GM11168 (cell line): ENCODE data around the gene ANKS4B.

Experiments used
- in situ Hi-C: fragments of 300-500 bp; cut with MboI; formaldehyde crosslinking; loops from one replicate; pipeline ENCODE4 v1.12.0; 2022; ENCODE audit warnings: low sequenced_read_pairs; ENCODE audit not compliant: unreplicated experiment

Gene ANKS4B

DNA sequence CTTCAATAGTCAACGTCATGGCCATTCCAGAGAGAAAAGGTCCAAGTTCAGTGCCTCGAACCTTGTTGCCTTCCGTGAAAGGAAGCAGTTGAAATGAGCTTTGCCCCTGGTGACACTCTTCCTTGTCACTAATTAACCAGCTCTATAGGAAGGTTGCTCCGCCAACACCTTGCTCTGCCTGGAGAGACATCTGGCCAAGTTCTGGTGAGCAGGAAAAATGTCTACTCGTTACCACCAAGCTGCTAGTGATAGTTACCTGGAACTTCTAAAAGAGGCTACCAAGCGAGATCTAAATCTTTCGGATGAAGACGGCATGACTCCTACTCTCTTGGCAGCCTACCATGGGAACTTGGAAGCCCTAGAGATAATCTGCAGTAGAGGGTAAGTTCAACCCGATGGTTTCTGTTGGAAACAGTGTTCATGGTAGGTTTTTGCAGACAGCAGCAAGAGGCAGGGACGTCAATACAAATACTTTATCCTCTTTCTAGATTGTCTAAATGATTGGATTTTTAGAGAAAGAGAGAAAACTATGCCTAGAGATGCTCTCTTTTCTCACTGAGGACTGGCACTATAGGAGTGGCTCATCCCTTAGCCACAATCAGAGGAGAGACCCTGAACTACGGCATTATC is at the start of gene ANKS4B:
ANKS4B (plus strand) TSS at position 179 of the 630 bp plus-strand sequence; CDS start at position 218, 39 bp downstream.
- in situ Hi-C loops = no loop called here

DNA sequence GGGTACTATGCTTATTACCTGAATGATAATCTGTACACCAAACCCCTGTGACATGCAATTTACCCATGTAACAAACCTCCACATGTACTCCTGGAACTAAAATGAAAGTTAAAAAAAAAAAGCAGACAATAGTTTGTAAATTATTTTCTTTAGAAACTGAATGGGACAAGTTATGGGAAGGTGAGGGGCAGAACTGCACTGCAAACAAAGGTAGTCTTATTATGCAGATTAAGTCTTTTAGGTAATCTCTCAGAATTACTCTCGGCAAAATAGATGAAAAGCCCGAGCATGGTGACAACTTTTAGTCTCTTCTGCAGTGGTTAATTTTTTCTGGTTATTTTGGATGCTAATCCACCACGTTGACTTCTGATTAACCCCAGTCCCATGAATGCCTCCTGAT is 49.5 kb upstream of the ANKS4B start:
- in situ Hi-C loops = no loop called here

- in situ Hi-C loops = loop anchor here (5.0 kb wide), 1 partner anchor 377 kb away; no protein-coding TSS in a partner anchor
Observed at GRCh38 chr16:21184834-21185233, 48.7 kb upstream of the ANKS4B start.

GRCh38 chr16:21185659-21186325 is 47.7 kb upstream of the ANKS4B start:
- in situ Hi-C loops = loop anchor here (5.0 kb wide), 1 partner anchor 377 kb away; no protein-coding TSS in a partner anchor

GRCh38 chr16:21186326-21186691 is 47.2 kb upstream of the ANKS4B start:
- in situ Hi-C loops = loop anchor here (5.0 kb wide), 1 partner anchor 376 kb away; no protein-coding TSS in a partner anchor

- in situ Hi-C loops = loop anchor here (5.0 kb wide), 1 partner anchor 373 kb away; no protein-coding TSS in a partner anchor
Observed at GRCh38 chr16:21189311-21189710, 44.2 kb upstream of the ANKS4B start.

DNA sequence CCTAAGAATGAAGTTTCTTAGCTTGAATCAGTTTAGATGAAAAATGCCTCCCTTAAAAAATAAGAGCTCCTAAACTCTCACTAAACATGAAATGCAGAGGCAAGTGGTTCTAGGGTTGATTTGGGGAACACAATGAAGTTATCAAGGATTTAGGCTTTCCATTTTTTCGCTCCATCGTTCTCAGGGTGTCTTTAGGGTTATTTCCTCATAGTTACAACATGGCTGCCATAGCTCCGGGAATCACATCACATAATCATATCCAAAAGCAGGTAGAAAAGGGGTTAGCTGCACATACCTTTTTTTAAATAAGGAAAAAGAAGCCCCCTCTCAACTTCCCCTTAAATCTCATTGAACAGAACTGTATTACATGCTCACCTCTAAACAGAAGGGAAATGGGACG is 43.5 kb upstream of the ANKS4B start:
- in situ Hi-C loops = loop anchor here (10.0 kb wide), 1 partner anchor 85 kb away; the partner anchor contains the start of gene CRYM

- in situ Hi-C loops = loop anchor here (10.0 kb wide), 1 partner anchor 84 kb away; the partner anchor contains the start of gene CRYM
Observed at GRCh38 chr16:21190599-21190998, 42.9 kb upstream of the ANKS4B start.

- in situ Hi-C loops = loop anchor here (10.0 kb wide), 1 partner anchor 82 kb away; the partner anchor contains the start of gene CRYM
Observed at GRCh38 chr16:21192991-21193390, 40.5 kb upstream of the ANKS4B start.

GRCh38 chr16:21194771-21195301 is 38.7 kb upstream of the ANKS4B start:
- in situ Hi-C loops = loop anchor here (10.0 kb wide), 1 partner anchor 80 kb away; the partner anchor contains the start of gene CRYM

GRCh38 chr16:21195330-21195729 is 38.2 kb upstream of the ANKS4B start:
- in situ Hi-C loops = loop anchor here (10.0 kb wide), 1 partner anchor 79 kb away; the partner anchor contains the start of gene CRYM

- in situ Hi-C loops = loop anchor here (10.0 kb wide), 1 partner anchor 78 kb away; the partner anchor contains the start of gene CRYM
Observed at GRCh38 chr16:21197112-21197511, 36.4 kb upstream of the ANKS4B start.

DNA sequence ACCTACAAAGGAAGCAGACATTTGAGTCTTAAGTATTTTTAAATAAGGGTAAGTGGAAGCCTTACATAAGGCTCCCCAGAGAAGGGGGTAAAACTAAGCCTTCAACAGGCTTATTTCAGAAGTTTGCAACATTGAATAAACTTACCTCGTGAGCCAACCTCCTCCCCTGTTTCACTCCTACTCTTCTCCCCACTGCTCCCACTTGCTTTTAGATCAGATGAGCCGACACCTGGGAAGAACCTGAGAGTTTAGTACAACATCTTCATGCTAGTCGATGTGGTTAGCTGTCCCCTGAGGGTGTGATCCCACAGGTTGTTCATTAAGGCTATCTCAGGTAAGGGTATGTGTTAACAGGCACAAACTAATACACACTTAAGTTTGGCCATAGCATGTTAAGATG is 35.9 kb upstream of the ANKS4B start:
- in situ Hi-C loops = loop anchor here (10.0 kb wide), 1 partner anchor 77 kb away; the partner anchor contains the start of gene CRYM

- in situ Hi-C loops = loop anchor here (10.0 kb wide), 1 partner anchor 75 kb away; the partner anchor contains the start of gene CRYM
Observed at GRCh38 chr16:21199607-21200218, 33.8 kb upstream of the ANKS4B start.

DNA sequence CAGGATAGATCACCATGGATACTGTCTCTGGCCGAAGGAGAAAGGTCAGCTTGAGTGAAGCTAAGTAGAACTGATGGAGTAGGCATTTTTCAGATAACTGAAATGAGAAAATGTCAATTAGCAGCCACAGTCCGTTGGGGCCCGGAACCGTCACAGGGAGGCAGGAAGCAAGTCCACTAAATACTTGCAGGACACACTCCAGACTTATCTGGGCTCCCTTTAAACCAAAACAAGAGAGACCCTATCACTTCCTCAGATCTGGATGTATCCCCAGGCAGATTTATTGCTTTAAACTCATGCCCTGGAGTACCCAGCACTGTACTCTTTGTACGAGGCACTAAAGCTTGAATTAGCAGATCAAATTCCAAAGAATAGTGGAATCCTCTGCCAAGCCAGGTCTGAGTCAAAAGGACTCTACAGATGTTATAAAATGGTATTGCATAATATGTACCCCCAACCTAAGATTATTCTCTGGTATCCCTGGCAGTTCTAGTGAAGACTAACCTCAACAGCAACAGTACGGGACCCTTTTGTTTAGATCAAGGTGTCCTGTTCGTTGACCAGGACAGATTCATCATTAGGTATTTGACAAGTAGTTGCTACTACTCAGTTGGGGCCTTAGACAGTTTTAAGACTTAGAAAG is 30.2 kb upstream of the ANKS4B start:
- in situ Hi-C loops = no loop called here

DNA sequence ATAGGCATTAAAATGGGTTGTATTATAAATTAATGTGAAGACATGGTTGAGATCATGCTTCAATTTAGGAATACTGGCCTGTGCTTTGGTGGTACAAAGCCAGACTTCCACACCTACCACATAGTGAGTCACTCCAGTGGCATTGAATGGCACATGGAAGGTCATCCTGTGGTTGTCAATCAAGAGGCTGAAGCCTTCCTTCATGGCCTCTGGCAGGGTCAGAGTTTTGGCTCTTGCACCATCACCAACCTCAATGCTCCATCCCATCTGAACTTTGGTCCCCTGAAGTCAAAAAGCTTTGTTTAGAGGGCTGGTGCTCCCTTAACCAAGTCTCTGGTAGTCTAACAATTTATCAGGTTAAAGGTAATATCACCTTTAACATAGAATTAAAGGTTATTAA is 28.2 kb upstream of the ANKS4B start:
- in situ Hi-C loops = no loop called here

DNA sequence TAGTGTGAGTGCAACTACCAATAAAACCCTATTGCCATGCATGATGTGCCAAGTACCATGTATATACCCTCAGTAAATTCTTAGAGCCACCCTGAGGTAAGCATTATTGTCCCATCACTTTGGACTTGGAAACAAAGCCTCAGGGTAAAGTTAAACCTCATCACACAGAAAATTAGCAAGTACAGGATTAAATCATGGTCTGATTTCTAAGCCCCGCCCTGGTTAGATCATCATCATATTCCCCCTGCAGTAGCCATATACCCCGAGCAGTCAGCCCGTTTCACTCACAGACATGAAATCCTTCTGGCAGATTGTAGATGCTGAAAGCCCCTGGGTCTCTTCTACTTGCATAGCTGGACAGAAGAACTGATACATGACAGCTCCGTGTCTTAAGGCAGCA is 26.9 kb upstream of the ANKS4B start:
- in situ Hi-C loops = no loop called here

- in situ Hi-C loops = no loop called here
Observed at GRCh38 chr16:21208446-21209230, 24.9 kb upstream of the ANKS4B start.

DNA sequence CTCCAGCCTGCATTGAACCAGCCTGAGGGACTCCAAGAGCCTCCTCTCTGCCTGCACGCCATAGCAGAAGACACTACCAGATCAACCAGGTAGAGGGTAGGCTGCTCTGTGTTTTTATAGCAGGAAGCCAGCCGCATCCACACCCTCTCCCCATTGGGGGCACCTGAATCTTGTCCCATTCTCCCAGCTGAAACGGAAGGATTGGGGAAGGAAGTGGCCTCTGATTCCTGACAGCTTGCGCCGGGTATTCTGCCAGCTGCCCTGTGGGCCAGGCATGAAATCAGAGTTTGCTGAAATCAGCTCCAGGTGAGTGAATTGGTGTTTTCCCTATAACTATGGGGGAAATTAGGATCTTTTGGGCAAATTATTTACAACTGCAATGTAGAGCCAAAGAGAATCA is 22.0 kb upstream of the ANKS4B start, which contains the start of gene ZP2:
ZP2 (minus strand) TSS at position 89 of the 400 bp plus-strand sequence; CDS start at position 62, 27 bp downstream.
- in situ Hi-C loops = no loop called here
